ENCODE results near the gene JAKMIP2. TPM values are rescaled to one million over a fixed set of nuclear protein-coding genes. Genes with fewer than 3 reads are reported as not detected.

Gene JAKMIP2
- total RNA-seq, 1 experiment from 2014 or later: not detected

DNA sequence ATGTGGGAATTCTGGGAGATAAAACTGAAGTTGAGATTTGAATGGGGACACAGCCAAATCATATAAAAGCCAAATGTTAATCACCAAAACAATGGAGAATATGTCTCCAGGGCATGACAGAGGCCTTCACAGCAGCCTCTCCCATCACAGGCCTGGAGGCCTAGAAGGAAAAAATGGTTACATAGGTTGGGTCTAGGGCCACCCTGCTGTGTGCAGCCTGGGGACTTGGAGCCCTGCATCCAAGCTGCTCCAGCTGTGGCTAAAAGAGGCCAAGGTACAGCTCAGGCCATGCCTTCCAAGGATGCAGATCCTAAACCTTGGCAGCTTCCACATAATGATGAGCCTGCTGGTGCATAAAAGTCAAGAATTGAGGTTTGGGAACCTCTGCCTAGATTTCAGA lies 85.1 kb downstream of the JAKMIP2 start:
- intact Hi-C loops (cut with micrococcal nuclease; ENCODE audit: unreplicated experiment): no loop called here

DNA sequence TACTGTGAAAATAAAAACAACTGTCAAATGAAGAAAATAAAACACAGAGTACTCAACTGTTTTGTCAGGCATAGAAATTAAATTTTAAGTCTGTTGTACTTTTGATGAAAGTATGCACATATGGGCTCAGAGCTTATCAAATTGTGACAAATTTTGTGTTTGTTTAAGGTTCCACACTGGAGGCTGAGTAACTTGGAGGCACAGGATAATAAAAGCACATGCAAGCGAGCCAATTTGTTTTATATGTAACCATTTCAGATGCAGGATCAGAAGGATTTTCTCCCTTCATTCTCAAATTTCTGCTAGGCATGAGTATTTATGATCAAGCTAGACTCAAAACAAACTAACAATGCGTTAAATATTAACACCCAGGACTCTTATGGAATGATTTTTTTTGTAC lies 87.8 kb downstream of the JAKMIP2 start:
- DNase-seq (ENCODE audit: low read depth, low spot score) (no peak), ATAC-seq (no peak)
- CTCF ChIA-PET: no interaction called here
- H3K4me3 ChIP-seq (ENCODE audit: low read depth in 2 of 2, low read length in 2 of 2): no peak overlapping the region
- POLR2A ChIA-PET: no interaction called here
- intact Hi-C loops (cut with micrococcal nuclease; ENCODE audit: unreplicated experiment): no loop called here
- no TSS peak for BruUV-seq (replicated peaks)
- H3K9me3 ChIP-seq (ENCODE audit: control insufficient read depth, insufficient read depth, low read depth, low read length): no peaks in the 10 kb centered on the region
- no peaks in the 10 kb centered on the region for H3K4me1 ChIP-seq (ENCODE audit: control insufficient read depth, insufficient read depth, low read length)
- no peaks in the 10 kb centered on the region for H3K27me3 ChIP-seq (ENCODE audit: control insufficient read depth, insufficient read depth, low read length)
- no peaks in the 10 kb centered on the region for H3K36me3 ChIP-seq (ENCODE audit: control insufficient read depth, insufficient read depth, low read length)
- H3K27ac ChIP-seq (ENCODE audit: low read length): no peak overlapping the region
- TF ChIP-seq, protein P1, sequence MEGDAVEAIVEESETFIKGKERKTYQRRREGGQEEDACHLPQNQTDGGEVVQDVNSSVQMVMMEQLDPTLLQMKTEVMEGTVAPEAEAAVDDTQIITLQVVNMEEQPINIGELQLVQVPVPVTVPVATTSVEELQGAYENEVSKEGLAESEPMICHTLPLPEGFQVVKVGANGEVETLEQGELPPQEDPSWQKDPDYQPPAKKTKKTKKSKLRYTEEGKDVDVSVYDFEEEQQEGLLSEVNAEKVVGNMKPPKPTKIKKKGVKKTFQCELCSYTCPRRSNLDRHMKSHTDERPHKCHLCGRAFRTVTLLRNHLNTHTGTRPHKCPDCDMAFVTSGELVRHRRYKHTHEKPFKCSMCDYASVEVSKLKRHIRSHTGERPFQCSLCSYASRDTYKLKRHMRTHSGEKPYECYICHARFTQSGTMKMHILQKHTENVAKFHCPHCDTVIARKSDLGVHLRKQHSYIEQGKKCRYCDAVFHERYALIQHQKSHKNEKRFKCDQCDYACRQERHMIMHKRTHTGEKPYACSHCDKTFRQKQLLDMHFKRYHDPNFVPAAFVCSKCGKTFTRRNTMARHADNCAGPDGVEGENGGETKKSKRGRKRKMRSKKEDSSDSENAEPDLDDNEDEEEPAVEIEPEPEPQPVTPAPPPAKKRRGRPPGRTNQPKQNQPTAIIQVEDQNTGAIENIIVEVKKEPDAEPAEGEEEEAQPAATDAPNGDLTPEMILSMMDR (IDR thresholded peaks at IDR 0.05): no peak
- TF ChIP-seq SIN3A (IDR thresholded peaks at IDR 0.05; ENCODE audit: borderline replicate concordance, insufficient read depth, low read depth, low read length) (no peak), TCF7L2 (IDR thresholded peaks at IDR 0.05; ENCODE audit: low read depth, low read length) (no peak), POLR2AphosphoS5 (IDR thresholded peaks at IDR 0.05; ENCODE audit: low read depth, low read length) (no peak)
- TF ChIP-seq, protein P2, sequence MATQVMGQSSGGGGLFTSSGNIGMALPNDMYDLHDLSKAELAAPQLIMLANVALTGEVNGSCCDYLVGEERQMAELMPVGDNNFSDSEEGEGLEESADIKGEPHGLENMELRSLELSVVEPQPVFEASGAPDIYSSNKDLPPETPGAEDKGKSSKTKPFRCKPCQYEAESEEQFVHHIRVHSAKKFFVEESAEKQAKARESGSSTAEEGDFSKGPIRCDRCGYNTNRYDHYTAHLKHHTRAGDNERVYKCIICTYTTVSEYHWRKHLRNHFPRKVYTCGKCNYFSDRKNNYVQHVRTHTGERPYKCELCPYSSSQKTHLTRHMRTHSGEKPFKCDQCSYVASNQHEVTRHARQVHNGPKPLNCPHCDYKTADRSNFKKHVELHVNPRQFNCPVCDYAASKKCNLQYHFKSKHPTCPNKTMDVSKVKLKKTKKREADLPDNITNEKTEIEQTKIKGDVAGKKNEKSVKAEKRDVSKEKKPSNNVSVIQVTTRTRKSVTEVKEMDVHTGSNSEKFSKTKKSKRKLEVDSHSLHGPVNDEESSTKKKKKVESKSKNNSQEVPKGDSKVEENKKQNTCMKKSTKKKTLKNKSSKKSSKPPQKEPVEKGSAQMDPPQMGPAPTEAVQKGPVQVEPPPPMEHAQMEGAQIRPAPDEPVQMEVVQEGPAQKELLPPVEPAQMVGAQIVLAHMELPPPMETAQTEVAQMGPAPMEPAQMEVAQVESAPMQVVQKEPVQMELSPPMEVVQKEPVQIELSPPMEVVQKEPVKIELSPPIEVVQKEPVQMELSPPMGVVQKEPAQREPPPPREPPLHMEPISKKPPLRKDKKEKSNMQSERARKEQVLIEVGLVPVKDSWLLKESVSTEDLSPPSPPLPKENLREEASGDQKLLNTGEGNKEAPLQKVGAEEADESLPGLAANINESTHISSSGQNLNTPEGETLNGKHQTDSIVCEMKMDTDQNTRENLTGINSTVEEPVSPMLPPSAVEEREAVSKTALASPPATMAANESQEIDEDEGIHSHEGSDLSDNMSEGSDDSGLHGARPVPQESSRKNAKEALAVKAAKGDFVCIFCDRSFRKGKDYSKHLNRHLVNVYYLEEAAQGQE (IDR thresholded peaks at IDR 0.05; ENCODE audit: insufficient read depth in 1 of 2, low read depth in 2 of 2, low read length in 1 of 2): no peak
- in situ Hi-C loops (cut with HindIII; ENCODE audit: low pct_unique_long_range_greater_than_20kb, low sequenced_read_pairs): no loop called here

More for the DNA sequence above, 85.1 kb downstream of the JAKMIP2 start:
- no peaks in the 10 kb centered on the region for H3K4me1 ChIP-seq (ENCODE audit: control insufficient read depth, insufficient read depth, low read length)
- H3K27ac ChIP-seq (ENCODE audit: low read length): no peak overlapping the region
- TF ChIP-seq SIN3A (IDR thresholded peaks at IDR 0.05; ENCODE audit: borderline replicate concordance, insufficient read depth, low read depth, low read length): no peak
- TF ChIP-seq, protein P1 (IDR thresholded peaks at IDR 0.05): no peak
- TF ChIP-seq, protein P2 (IDR thresholded peaks at IDR 0.05; ENCODE audit: insufficient read depth in 1 of 2, low read depth in 2 of 2, low read length in 1 of 2): no peak
- ATAC-seq: no peak
- H3K36me3 ChIP-seq (ENCODE audit: control insufficient read depth, insufficient read depth, low read length): no peaks in the 10 kb centered on the region
- no peaks in the 10 kb centered on the region for H3K27me3 ChIP-seq (ENCODE audit: control insufficient read depth, insufficient read depth, low read length)
- no peaks in the 10 kb centered on the region for H3K9me3 ChIP-seq (ENCODE audit: control insufficient read depth, insufficient read depth, low read depth, low read length)
- in situ Hi-C loops (cut with HindIII; ENCODE audit: low pct_unique_long_range_greater_than_20kb, low sequenced_read_pairs): no loop called here
- ChIA-PET POLR2A (no interaction called here), CTCF (no interaction called here)
- BruUV-seq (replicated peaks): no TSS peak
- no peak overlapping the region for H3K4me3 ChIP-seq (ENCODE audit: low read depth in 2 of 2, low read length in 2 of 2)
- no peak for DNase-seq (ENCODE audit: low read depth, low spot score)

All from Panc1 (cell line).